Measurements from ENCODE around the gene CDV3. TPM values are rescaled to one million over a fixed set of nuclear protein-coding genes. Genes with fewer than 3 reads are reported as not detected.
A peak's percentile ranks its signal among the peaks of the same experiment; 100 is the strongest.

CDV3 gene
- total and polyA plus RNA-seq, 2 donors (not counting 1 experiment from before 2014, with no cell fraction given), result 39.8 to 188 TPM

- peaks cover 5 to 20% of the 10 kb centered on the region in 2 donors for H3K4me1 ChIP-seq (ENCODE audit: control insufficient read depth in 2 of 2, insufficient read depth in 2 of 2, low read length in 2 of 2)
- no peak overlapping the region for H2AFZ ChIP-seq (ENCODE audit: insufficient read depth, low read depth, low read length, poor library complexity, severe bottlenecking)
- Mint-ChIP-seq H3K27ac (no peak overlapping the region), H3K4me3 (no peak overlapping the region), H3K9me3 (ENCODE audit: insufficient read depth) (peaks cover 3% of the 10 kb centered on the region), H3K4me1 (peaks cover 8% of the 10 kb centered on the region), H3K27me3 (no peaks in the 10 kb centered on the region)
- ChIA-PET POLR2A (no interaction called here), CTCF (interaction anchor here (1.6 kb wide), 1 partner anchor 11 kb away, joined by 4 read pairs; no protein-coding TSS in a partner anchor)
- H3K79me2 ChIP-seq (ENCODE audit: control insufficient read depth, insufficient read depth, low read length), result no peaks in the 10 kb centered on the region
- intact Hi-C loops (cut with micrococcal nuclease), result no loop called here
- no peaks in the 10 kb centered on the region for H4K20me1 ChIP-seq (ENCODE audit: control insufficient read depth, insufficient read depth, low read length, poor library complexity, severe bottlenecking)
- no peak overlapping the region for H3K27ac ChIP-seq (ENCODE audit: low read length in 2 of 2)
- peaks cover 0 to 12% (median 0%) of the 10 kb centered on the region in 3 donors for H3K9me3 ChIP-seq (ENCODE audit: control extremely low read depth in 1 of 3, control insufficient read depth in 2 of 3, insufficient read depth in 1 of 3, low read length in 2 of 3)
- no peak overlapping the region for H3K4me3 ChIP-seq (ENCODE audit: control extremely low read depth in 1 of 5, extremely low read depth in 1 of 5, insufficient read depth in 1 of 5, low read depth in 2 of 5, low read length in 4 of 5)
- 100% methylated on average over 2 of the region's 2 CpGs for whole genome bisulfite sequencing (ENCODE audit: insufficient coverage)
- no peak overlapping the region for H3K4me2 ChIP-seq (replicated peaks; ENCODE audit: low read depth, low read length, poor library complexity, severe bottlenecking)
- peak; percentile 57 for ATAC-seq (ENCODE audit: low read depth)
- H3K27me3 ChIP-seq (replicated peaks in 1 of 4; ENCODE audit: control extremely low read depth in 1 of 4, control insufficient read depth in 3 of 4, insufficient read depth in 4 of 4, low read length in 3 of 4), result no peaks in the 10 kb centered on the region
- no peaks in the 10 kb centered on the region for H3K36me3 ChIP-seq (replicated peaks in 1 of 2; ENCODE audit: control extremely low read depth in 1 of 2, control insufficient read depth in 1 of 2, extremely low read depth in 1 of 2, insufficient read depth in 2 of 2, low read length in 1 of 2)
- no peak overlapping the region for H3K9ac ChIP-seq (ENCODE audit: low read length)
- no peak for TF ChIP-seq EZH2 (IDR thresholded peaks at IDR 0.05; ENCODE audit: borderline replicate concordance, insufficient read depth, low read depth, low read length, poor library complexity, severe bottlenecking)
- TF ChIP-seq CTCF (IDR thresholded peaks at IDR 0.05), result no peak
- no peak for DNase-seq
Observed at GRCh38 chr3:133561679-133562078, 11.8 kb upstream of the CDV3 start.

GRCh38 chr3:133562376-133562775 is 11.1 kb upstream of the CDV3 start:
- no peaks in the 10 kb centered on the region for H3K27me3 Mint-ChIP-seq
- Histone ChIP-seq H4K20me1 (ENCODE audit: control insufficient read depth, insufficient read depth, low read length, poor library complexity, severe bottlenecking) (no peaks in the 10 kb centered on the region), H3K36me3 (replicated peaks in 1 of 2; ENCODE audit: control extremely low read depth in 1 of 2, control insufficient read depth in 1 of 2, extremely low read depth in 1 of 2, insufficient read depth in 2 of 2, low read length in 1 of 2) (no peaks in the 10 kb centered on the region), H3K9ac (ENCODE audit: low read length) (no peak overlapping the region), H3K4me2 (replicated peaks; ENCODE audit: low read depth, low read length, poor library complexity, severe bottlenecking) (no peak overlapping the region), H3K27ac (ENCODE audit: low read length in 2 of 2) (no peak overlapping the region), H2AFZ (ENCODE audit: insufficient read depth, low read depth, low read length, poor library complexity, severe bottlenecking) (no peak overlapping the region), H3K4me3 (ENCODE audit: control extremely low read depth in 1 of 5, extremely low read depth in 1 of 5, insufficient read depth in 1 of 5, low read depth in 2 of 5, low read length in 4 of 5) (no peak overlapping the region), H3K9me3 (ENCODE audit: control extremely low read depth in 1 of 3, control insufficient read depth in 2 of 3, insufficient read depth in 1 of 3, low read length in 2 of 3) (peaks cover 0 to 16% (median 0%) of the 10 kb centered on the region in 3 donors), H3K4me1 (ENCODE audit: control insufficient read depth in 2 of 2, insufficient read depth in 2 of 2, low read length in 2 of 2) (peaks cover 11 to 27% of the 10 kb centered on the region in 2 donors), H3K79me2 (ENCODE audit: control insufficient read depth, insufficient read depth, low read length) (no peaks in the 10 kb centered on the region), H3K27me3 (replicated peaks in 1 of 4; ENCODE audit: control extremely low read depth in 1 of 4, control insufficient read depth in 3 of 4, insufficient read depth in 4 of 4, low read length in 3 of 4) (no peaks in the 10 kb centered on the region)
- no peak overlapping the region for H3K27ac Mint-ChIP-seq
- no peak overlapping the region for H3K4me3 Mint-ChIP-seq
- intact Hi-C loops (cut with micrococcal nuclease), result no loop called here
- TF ChIP-seq CTCF (IDR thresholded peaks at IDR 0.05) (no peak), EZH2 (IDR thresholded peaks at IDR 0.05; ENCODE audit: borderline replicate concordance, insufficient read depth, low read depth, low read length, poor library complexity, severe bottlenecking) (no peak)
- peaks cover 3% of the 10 kb centered on the region for H3K9me3 Mint-ChIP-seq (ENCODE audit: insufficient read depth)
- no CpG with 5 or more reads among the region's 1 CpG for WGBS (ENCODE audit: insufficient coverage)
- POLR2A ChIA-PET, result no interaction called here
- CTCF ChIA-PET, result interaction anchor here (0.5 to 2.0 kb wide), 4 partner anchors 10 to 90 kb away, joined by 3 to 6 read pairs (median 4); partner anchors contain the start of gene CDV3
- peaks cover 14% of the 10 kb centered on the region for H3K4me1 Mint-ChIP-seq
- ATAC-seq (ENCODE audit: low read depth) (no peak), DNase-seq (no peak)
